ENCODE results near the gene DENND1B.
"Not testable (repeated sequence)": the region's sequence is repeated elsewhere in the genome, so short reads cannot be mapped to it uniquely, and the experiment has no call there.

The DENND1B gene

GRCh38 chr1:197553281-197553680, 222.0 kb downstream of the DENND1B start:
- H3K4me3 Mint-ChIP-seq: no peak overlapping the region
- H3K27ac Mint-ChIP-seq: no peak overlapping the region
- intact Hi-C loops (cut with micrococcal nuclease): no loop called here
- peaks cover 22% of the 10 kb centered on the region for H3K36me3 Mint-ChIP-seq (ENCODE audit: low read depth)
- H3K9me3 Mint-ChIP-seq: no peaks in the 10 kb centered on the region
- no peaks in the 10 kb centered on the region for H3K4me1 Mint-ChIP-seq (ENCODE audit: low read depth)
- H3K27me3 Mint-ChIP-seq: no peaks in the 10 kb centered on the region

GRCh38 chr1:197546989-197547388, 228.3 kb downstream of the DENND1B start:
- peaks cover 6% of the 10 kb centered on the region for H3K4me1 Mint-ChIP-seq (ENCODE audit: low read depth)
- H3K27me3 Mint-ChIP-seq: no peaks in the 10 kb centered on the region
- H3K36me3 Mint-ChIP-seq (ENCODE audit: low read depth): peaks cover 43% of the 10 kb centered on the region
- H3K9me3 Mint-ChIP-seq: peaks cover 13% of the 10 kb centered on the region
- H3K27ac Mint-ChIP-seq: no peak overlapping the region
- H3K4me3 Mint-ChIP-seq: no peak overlapping the region
- intact Hi-C loops (cut with micrococcal nuclease): no loop called here

- H3K27me3 Mint-ChIP-seq: no peaks in the 10 kb centered on the region
- intact Hi-C loops (cut with micrococcal nuclease): no loop called here
Measured at GRCh38 chr1:197544553-197544952, 230.7 kb downstream of the DENND1B start.

GRCh38 chr1:197544130-197544529, 231.2 kb downstream of the DENND1B start:
- Mint-ChIP-seq H3K4me1 (ENCODE audit: low read depth) (peaks cover 6% of the 10 kb centered on the region), H3K27me3 (no peaks in the 10 kb centered on the region), H3K4me3 (no peak overlapping the region), H3K36me3 (ENCODE audit: low read depth) (peaks cover 33% of the 10 kb centered on the region), H3K9me3 (peaks cover 13% of the 10 kb centered on the region), H3K27ac (peak overlapping the region; percentile 3)
- intact Hi-C loops (cut with micrococcal nuclease): no loop called here

More at GRCh38 chr1:197544553-197544952, 230.7 kb downstream of the DENND1B start:
- Mint-ChIP-seq H3K36me3 (ENCODE audit: low read depth) (peaks cover 30% of the 10 kb centered on the region), H3K27ac (peak overlapping the region; percentile 3), H3K4me1 (ENCODE audit: low read depth) (peaks cover 6% of the 10 kb centered on the region), H3K4me3 (no peak overlapping the region), H3K9me3 (peaks cover 13% of the 10 kb centered on the region)

- no peak overlapping the region for H3K27ac Mint-ChIP-seq
- H3K4me1 Mint-ChIP-seq (ENCODE audit: low read depth): peaks cover 6% of the 10 kb centered on the region
- no peaks in the 10 kb centered on the region for H3K27me3 Mint-ChIP-seq
- intact Hi-C loops (cut with micrococcal nuclease): no loop called here
- peaks cover 42% of the 10 kb centered on the region for H3K36me3 Mint-ChIP-seq (ENCODE audit: low read depth)
- no peak overlapping the region for H3K4me3 Mint-ChIP-seq
- peaks cover 13% of the 10 kb centered on the region for H3K9me3 Mint-ChIP-seq
Measured at GRCh38 chr1:197541411-197541810, 233.9 kb downstream of the DENND1B start.

- intact Hi-C loops (cut with micrococcal nuclease): loop anchor here (5.0 kb wide), 1 partner anchor 340 kb away; no protein-coding TSS in a partner anchor
- Mint-ChIP-seq H3K27me3 (no peaks in the 10 kb centered on the region), H3K4me1 (ENCODE audit: low read depth) (no peaks in the 10 kb centered on the region), H3K9me3 (no peaks in the 10 kb centered on the region), H3K4me3 (no peak overlapping the region), H3K36me3 (ENCODE audit: low read depth) (peaks cover 36% of the 10 kb centered on the region), H3K27ac (no peak overlapping the region)
Measured at GRCh38 chr1:197526736-197527371, 248.4 kb downstream of the DENND1B start.

- Mint-ChIP-seq H3K27ac (no peak overlapping the region), H3K36me3 (ENCODE audit: low read depth) (peaks cover 49% of the 10 kb centered on the region), H3K4me3 (no peak overlapping the region), H3K9me3 (no peaks in the 10 kb centered on the region), H3K4me1 (ENCODE audit: low read depth) (no peaks in the 10 kb centered on the region), H3K27me3 (no peaks in the 10 kb centered on the region)
- intact Hi-C loops (cut with micrococcal nuclease): loop anchor here (5.0 kb wide), 2 partner anchors 401 to 946 kb away; no protein-coding TSS in a partner anchor
Measured at GRCh38 chr1:197521118-197521739, 254.1 kb downstream of the DENND1B start.

- H3K4me1 Mint-ChIP-seq (ENCODE audit: low read depth): no peaks in the 10 kb centered on the region
- H3K36me3 Mint-ChIP-seq (ENCODE audit: low read depth): peaks cover 47% of the 10 kb centered on the region
- no peaks in the 10 kb centered on the region for H3K9me3 Mint-ChIP-seq
- intact Hi-C loops (cut with micrococcal nuclease): loop anchor here (5.0 kb wide), 2 partner anchors 402 to 947 kb away; no protein-coding TSS in a partner anchor
- H3K4me3 Mint-ChIP-seq: no peak overlapping the region
- H3K27ac Mint-ChIP-seq: no peak overlapping the region
- no peaks in the 10 kb centered on the region for H3K27me3 Mint-ChIP-seq
Measured at GRCh38 chr1:197519741-197520334, 255.4 kb downstream of the DENND1B start.

GRCh38 chr1:197515421-197515820, 259.9 kb downstream of the DENND1B start:
- no peak overlapping the region for H3K27ac Mint-ChIP-seq
- H3K36me3 Mint-ChIP-seq (ENCODE audit: low read depth): peaks cover 66% of the 10 kb centered on the region
- no peaks in the 10 kb centered on the region for H3K27me3 Mint-ChIP-seq
- no peak overlapping the region for H3K4me3 Mint-ChIP-seq
- H3K4me1 Mint-ChIP-seq (ENCODE audit: low read depth): no peaks in the 10 kb centered on the region
- intact Hi-C loops (cut with micrococcal nuclease): no loop called here
- H3K9me3 Mint-ChIP-seq: no peaks in the 10 kb centered on the region

GRCh38 chr1:197510691-197511378, 264.4 kb downstream of the DENND1B start:
- Mint-ChIP-seq H3K36me3 (ENCODE audit: low read depth) (peaks cover 55% of the 10 kb centered on the region), H3K4me1 (ENCODE audit: low read depth) (no peaks in the 10 kb centered on the region), H3K9me3 (no peaks in the 10 kb centered on the region), H3K4me3 (no peak overlapping the region), H3K27me3 (no peaks in the 10 kb centered on the region), H3K27ac (no peak overlapping the region)
- intact Hi-C loops (cut with micrococcal nuclease): no loop called here

- Mint-ChIP-seq H3K27me3 (no peaks in the 10 kb centered on the region), H3K4me3 (no peak overlapping the region), H3K36me3 (ENCODE audit: low read depth) (no peaks in the 10 kb centered on the region), H3K9me3 (peaks cover 4% of the 10 kb centered on the region), H3K4me1 (ENCODE audit: low read depth) (no peaks in the 10 kb centered on the region), H3K27ac (no peak overlapping the region)
- intact Hi-C loops (cut with micrococcal nuclease): no loop called here
Measured at GRCh38 chr1:197496722-197497121, 278.6 kb downstream of the DENND1B start.

GRCh38 chr1:197491505-197491904, 283.8 kb downstream of the DENND1B start:
- peaks cover 32% of the 10 kb centered on the region for H3K9me3 Mint-ChIP-seq
- H3K4me1 Mint-ChIP-seq (ENCODE audit: low read depth); intact Hi-C loops (cut with micrococcal nuclease); H3K27me3 Mint-ChIP-seq; H3K27ac Mint-ChIP-seq; H3K4me3 Mint-ChIP-seq; H3K36me3 Mint-ChIP-seq (ENCODE audit: low read depth): not testable (repeated sequence)

GRCh38 chr1:197486946-197487345, 288.3 kb downstream of the DENND1B start:
- Mint-ChIP-seq H3K4me1 (ENCODE audit: low read depth) (peaks cover 8% of the 10 kb centered on the region), H3K9me3 (peaks cover 30% of the 10 kb centered on the region), H3K27ac (no peak overlapping the region), H3K27me3 (no peaks in the 10 kb centered on the region), H3K4me3 (no peak overlapping the region), H3K36me3 (ENCODE audit: low read depth) (no peaks in the 10 kb centered on the region)
- intact Hi-C loops (cut with micrococcal nuclease): no loop called here

- no peak overlapping the region for H3K27ac Mint-ChIP-seq
- peaks cover 18% of the 10 kb centered on the region for H3K9me3 Mint-ChIP-seq
- intact Hi-C loops (cut with micrococcal nuclease): no loop called here
- no peaks in the 10 kb centered on the region for H3K27me3 Mint-ChIP-seq
- peaks cover 8% of the 10 kb centered on the region for H3K4me1 Mint-ChIP-seq (ENCODE audit: low read depth)
- no peaks in the 10 kb centered on the region for H3K36me3 Mint-ChIP-seq (ENCODE audit: low read depth)
- H3K4me3 Mint-ChIP-seq: no peak overlapping the region
Measured at GRCh38 chr1:197485790-197486189, 289.5 kb downstream of the DENND1B start.
